Measurements from ENCODE around the gene STK32C. TPM values are rescaled to one million over a fixed set of nuclear protein-coding genes. Genes with fewer than 3 reads are reported as not detected.
A peak's percentile ranks its signal among the peaks of the same experiment; 100 is the strongest.

Gene STK32C
- total RNA-seq, 1 donor from 2014 or later = 69.2 TPM

DNA sequence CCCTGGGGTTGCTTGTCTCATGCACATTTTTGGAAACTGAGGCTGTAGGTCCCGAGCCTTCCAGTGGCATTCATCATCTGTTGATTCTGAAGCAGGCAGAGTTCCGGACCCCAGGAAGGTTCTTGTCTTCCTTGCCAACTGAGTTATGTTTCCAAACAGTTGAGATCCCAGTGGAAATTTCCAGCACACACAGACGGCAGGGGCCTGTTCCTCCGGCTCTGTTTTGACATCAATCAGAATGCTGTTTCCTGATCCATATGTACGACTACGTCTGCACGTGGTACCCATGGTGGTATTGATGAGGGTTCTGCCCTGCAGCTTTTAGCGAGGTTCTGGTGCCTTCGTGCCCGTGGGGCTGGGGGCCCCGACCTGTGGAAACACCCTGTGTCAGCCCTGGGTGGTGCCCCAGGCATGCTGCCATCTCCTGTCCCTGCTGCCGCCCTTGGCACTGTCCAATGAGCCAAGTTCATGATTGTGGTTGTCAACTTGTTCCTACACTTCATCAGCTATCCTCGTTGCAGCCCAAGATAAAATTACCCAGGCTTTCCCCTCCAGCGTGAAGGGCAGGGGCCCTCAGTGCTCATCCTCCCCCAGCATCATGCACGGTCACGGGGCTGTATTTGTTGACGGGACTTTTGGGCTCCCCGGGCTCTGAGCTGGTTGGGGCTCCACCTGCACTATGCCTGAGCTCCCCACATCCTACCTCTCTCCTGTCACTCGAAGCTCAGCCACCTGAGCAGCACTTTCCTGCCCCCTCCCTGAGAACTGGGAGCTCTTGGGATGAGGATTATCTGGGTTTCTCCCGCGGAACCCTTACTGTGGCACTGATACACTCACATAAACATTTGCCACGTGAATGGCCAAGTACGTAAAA, 128.8 kb downstream of the STK32C start:
- H3K36me3 Mint-ChIP-seq (ENCODE audit: unreplicated experiment) = no peaks in the 10 kb centered on the region
- H3K9me3 Mint-ChIP-seq (ENCODE audit: unreplicated experiment) = peaks cover 7% of the 10 kb centered on the region
- peaks cover 14% of the 10 kb centered on the region for H3K27me3 Mint-ChIP-seq (ENCODE audit: unreplicated experiment)
- no peak overlapping the region for H3K27ac Mint-ChIP-seq (ENCODE audit: unreplicated experiment)
- DNase-seq = no peak
- H3K4me3 Mint-ChIP-seq (ENCODE audit: unreplicated experiment) = no peak overlapping the region
- peaks cover 25% of the 10 kb centered on the region for H3K4me1 Mint-ChIP-seq (ENCODE audit: low read depth, unreplicated experiment)
- TF ChIP-seq, protein P1, sequence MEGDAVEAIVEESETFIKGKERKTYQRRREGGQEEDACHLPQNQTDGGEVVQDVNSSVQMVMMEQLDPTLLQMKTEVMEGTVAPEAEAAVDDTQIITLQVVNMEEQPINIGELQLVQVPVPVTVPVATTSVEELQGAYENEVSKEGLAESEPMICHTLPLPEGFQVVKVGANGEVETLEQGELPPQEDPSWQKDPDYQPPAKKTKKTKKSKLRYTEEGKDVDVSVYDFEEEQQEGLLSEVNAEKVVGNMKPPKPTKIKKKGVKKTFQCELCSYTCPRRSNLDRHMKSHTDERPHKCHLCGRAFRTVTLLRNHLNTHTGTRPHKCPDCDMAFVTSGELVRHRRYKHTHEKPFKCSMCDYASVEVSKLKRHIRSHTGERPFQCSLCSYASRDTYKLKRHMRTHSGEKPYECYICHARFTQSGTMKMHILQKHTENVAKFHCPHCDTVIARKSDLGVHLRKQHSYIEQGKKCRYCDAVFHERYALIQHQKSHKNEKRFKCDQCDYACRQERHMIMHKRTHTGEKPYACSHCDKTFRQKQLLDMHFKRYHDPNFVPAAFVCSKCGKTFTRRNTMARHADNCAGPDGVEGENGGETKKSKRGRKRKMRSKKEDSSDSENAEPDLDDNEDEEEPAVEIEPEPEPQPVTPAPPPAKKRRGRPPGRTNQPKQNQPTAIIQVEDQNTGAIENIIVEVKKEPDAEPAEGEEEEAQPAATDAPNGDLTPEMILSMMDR (IDR thresholded peaks at IDR 0.05; ENCODE audit: partially characterized antibody, unreplicated experiment) = no peak

DNA sequence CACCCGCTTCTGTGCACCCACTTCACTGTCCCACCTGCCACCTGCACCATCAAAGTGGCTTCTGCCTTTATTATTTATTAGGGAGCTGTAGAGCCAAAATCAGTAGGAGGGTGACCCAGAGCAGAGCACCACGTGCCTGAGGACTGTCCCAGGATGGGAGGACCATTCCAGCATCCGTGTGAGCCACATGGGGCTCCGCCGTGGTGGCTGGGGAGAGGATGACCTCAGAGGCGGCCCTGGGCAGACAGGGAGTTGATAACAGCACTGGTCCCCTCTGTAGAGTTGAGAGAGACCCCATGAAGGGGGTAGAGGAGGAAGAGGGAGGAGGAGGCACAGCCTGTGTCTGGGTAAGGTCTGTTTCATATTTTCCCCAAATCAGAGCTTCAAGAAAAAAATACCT, 129.7 kb downstream of the STK32C start:
- Mint-ChIP-seq H3K27me3 (ENCODE audit: unreplicated experiment) (peaks cover 18% of the 10 kb centered on the region), H3K36me3 (ENCODE audit: unreplicated experiment) (no peaks in the 10 kb centered on the region), H3K4me3 (ENCODE audit: unreplicated experiment) (no peak overlapping the region)

DNA sequence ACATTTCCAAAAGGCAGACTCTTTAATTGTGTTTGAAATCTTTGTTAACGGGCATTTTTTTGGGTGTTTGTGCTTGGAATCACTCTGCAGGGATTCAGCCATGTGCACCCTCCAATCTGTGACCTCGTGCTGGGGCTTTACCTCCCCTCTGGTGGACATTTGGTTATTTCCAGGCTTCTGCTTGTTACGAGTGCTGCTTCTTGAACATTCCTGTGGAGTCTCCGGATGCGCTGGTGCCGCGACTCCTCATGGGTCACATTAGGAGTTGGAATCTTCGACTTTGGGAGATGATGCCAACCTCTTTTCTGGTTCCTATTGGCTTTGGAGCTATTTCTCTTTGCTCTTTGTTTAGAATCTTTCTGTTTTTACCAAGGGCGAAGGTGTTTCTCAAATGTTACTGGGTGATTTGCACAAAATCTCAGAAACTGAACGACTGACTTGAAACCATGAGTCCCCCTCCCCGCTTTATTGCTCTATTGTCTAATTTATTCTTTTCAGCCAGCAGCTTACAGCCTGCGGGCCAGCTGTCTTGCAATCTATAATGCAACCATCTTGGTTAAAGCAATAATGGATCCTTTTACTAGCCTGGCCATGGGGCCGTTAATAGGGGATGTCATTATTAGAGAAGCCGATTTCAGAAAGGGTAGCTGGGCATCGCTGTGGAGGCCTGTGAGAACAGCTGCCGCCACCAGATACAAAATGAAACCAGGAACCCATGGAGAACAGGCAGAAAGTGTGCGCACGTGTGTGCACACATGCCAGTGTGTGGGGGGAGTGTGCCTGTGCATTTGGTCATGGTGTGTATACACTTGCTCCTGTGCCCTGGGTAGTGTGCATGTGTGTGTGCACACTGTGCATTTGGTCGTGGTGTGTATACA, 130.9 kb downstream of the STK32C start:
- peaks cover 27% of the 10 kb centered on the region for H3K4me1 Mint-ChIP-seq (ENCODE audit: low read depth, unreplicated experiment)
- H3K27ac Mint-ChIP-seq (ENCODE audit: unreplicated experiment) = peak overlapping the region; percentile 70
- peak overlapping the region; percentile 58 for H3K4me3 Mint-ChIP-seq (ENCODE audit: unreplicated experiment)
- H3K27me3 Mint-ChIP-seq (ENCODE audit: unreplicated experiment) = peaks cover 24% of the 10 kb centered on the region
- no peaks in the 10 kb centered on the region for H3K36me3 Mint-ChIP-seq (ENCODE audit: unreplicated experiment)
- H3K9me3 Mint-ChIP-seq (ENCODE audit: unreplicated experiment) = peaks cover 14% of the 10 kb centered on the region
- TF ChIP-seq, protein P1 (IDR thresholded peaks at IDR 0.05; ENCODE audit: partially characterized antibody, unreplicated experiment) = no peak
- peak; percentile 27 for DNase-seq

More for the DNA sequence above, 129.7 kb downstream of the STK32C start:
- DNase-seq = peak; percentile 6
- Mint-ChIP-seq H3K9me3 (ENCODE audit: unreplicated experiment) (peaks cover 11% of the 10 kb centered on the region), H3K27ac (ENCODE audit: unreplicated experiment) (peak overlapping the region; percentile 68), H3K4me1 (ENCODE audit: low read depth, unreplicated experiment) (peaks cover 25% of the 10 kb centered on the region)
- TF ChIP-seq, protein P1 (IDR thresholded peaks at IDR 0.05; ENCODE audit: partially characterized antibody, unreplicated experiment) = no peak

DNA sequence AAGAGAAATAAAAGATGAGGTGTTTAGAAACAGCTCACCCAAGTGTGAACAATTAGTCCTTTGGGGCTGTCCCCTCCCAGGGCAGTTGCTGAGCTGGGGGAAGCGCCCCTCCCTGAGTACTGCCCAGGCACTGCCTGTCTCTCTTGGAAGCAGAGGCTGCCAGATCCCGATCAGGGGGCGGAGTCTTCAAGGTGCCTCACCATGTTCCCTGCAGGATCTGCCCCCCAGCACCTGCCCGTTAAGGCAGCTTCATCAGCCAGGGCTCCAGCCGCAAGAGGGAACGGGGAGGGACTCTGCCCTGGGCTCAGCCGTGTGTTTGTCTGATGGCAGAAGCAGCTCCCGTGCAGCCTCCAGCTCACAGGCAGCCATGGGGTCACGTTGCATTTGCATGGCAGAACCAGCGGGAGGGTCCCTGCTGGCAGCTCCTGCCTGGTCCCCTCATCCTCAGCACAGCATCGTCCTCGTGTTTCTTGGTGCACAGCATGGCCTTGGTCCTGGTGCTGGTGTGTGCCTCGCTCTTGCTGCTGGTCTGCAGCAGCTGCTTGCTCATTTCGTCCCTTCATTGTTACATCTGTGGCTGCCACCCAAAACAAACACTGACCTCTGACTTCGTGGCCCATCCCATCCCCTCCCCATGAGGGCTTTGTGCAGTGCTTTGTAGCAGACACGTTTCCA, 131.7 kb downstream of the STK32C start:
- H3K9me3 Mint-ChIP-seq (ENCODE audit: unreplicated experiment) = peaks cover 18% of the 10 kb centered on the region
- TF ChIP-seq, protein P1 (IDR thresholded peaks at IDR 0.05; ENCODE audit: partially characterized antibody, unreplicated experiment) = no peak
- peak overlapping the region; percentile 58 for H3K4me3 Mint-ChIP-seq (ENCODE audit: unreplicated experiment)
- peaks cover 27% of the 10 kb centered on the region for H3K4me1 Mint-ChIP-seq (ENCODE audit: low read depth, unreplicated experiment)
- H3K27ac Mint-ChIP-seq (ENCODE audit: unreplicated experiment) = peak overlapping the region; percentile 70
- peak; percentile 54 for DNase-seq
- H3K27me3 Mint-ChIP-seq (ENCODE audit: unreplicated experiment) = peaks cover 23% of the 10 kb centered on the region
- no peaks in the 10 kb centered on the region for H3K36me3 Mint-ChIP-seq (ENCODE audit: unreplicated experiment)

Data from glutamatergic neuron (in vitro differentiated cells).